HepG2 (cell line): ENCODE data around the gene MSI2. TPM values are rescaled to one million over a fixed set of nuclear protein-coding genes. Genes with fewer than 3 reads are reported as not detected.

Source experiments
- ATAC-seq: fragments of 200-7000 bp; cut with Tn5 transposase; 3 replicates; pipeline ENCODE4 v1.9.1; 2020; ENCODE audit warnings: mild to moderate bottlenecking, moderate library complexity
- BruUV-seq: library from RNA; stranded (reverse); fragments of 400-500 nt; replicated peaks from 2 replicates; lab custom pipeline; 2021; lab: Mats Ljungman, UMichigan
- CTCF ChIA-PET: fragments of 300-600 bp; formaldehyde crosslinking; extraction: SDS; loops from one replicate; lab custom pipeline; 2021; ENCODE audit warnings: low total read pairs, inconsistent platforms, low intra/inter-chr PET ratio; lab: Yijun Ruan, JAX
- POLR2A ChIA-PET: fragments of 350-600 bp; sonication (Branson Sonifier 250); formaldehyde crosslinking; loops from one replicate; lab custom pipeline; 2020; ENCODE audit warnings: antibody characterized with exemption, inconsistent platforms; lab: Yijun Ruan, JAX
- DNase-seq: peaks from one replicate; pipeline ENCODE4 v3.0.0-alpha.2; 2015; ENCODE audit warnings: low spot score
- FAIRE-seq: peaks from 3 replicates; lab custom pipeline; 2011; peaks lifted over from hg19 to GRCh38; lab: Jason Lieb, UNC
- H2AFZ ChIP-seq: one replicate; pipeline ENCODE4 v1.6.1; 2011; ENCODE audit warnings: low read length, inconsistent platforms
- H3K27ac ChIP-seq: fragments of 300-600 bp; 3 replicates; pipeline ENCODE4 v1.8.0; 2011; ENCODE audit warnings: mixed run types, mild to moderate bottlenecking, mixed read lengths, low read length, inconsistent platforms; ENCODE audit not compliant: insufficient read depth; ENCODE audit errors: extremely low read length
- H3K27me3 ChIP-seq, 2 experiments: fragments of 200-600 bp in 1 of 2; 2 replicates in 1 of 2; 3 replicates in 1 of 2; pipeline versions ENCODE4 v1.6.0 to v1.8.0; 2011; ENCODE audit warnings: low read length in 2 of 2, mild to moderate bottlenecking in 2 of 2, moderate library complexity in 2 of 2, inconsistent platforms in 1 of 2; ENCODE audit not compliant: insufficient read depth in 2 of 2, control insufficient read depth in 1 of 2
- H3K36me3 ChIP-seq, 2 experiments: fragments of 200-600 bp in 1 of 2; replicated peaks in 1 of 2; 2 replicates in 1 of 2; 3 replicates in 1 of 2; pipeline versions ENCODE4 v1.5.1 to v1.8.0; 2011; ENCODE audit warnings: low read length in 2 of 2, inconsistent platforms in 1 of 2; ENCODE audit not compliant: insufficient read depth in 2 of 2, control insufficient read depth in 1 of 2
- H3K4me1 ChIP-seq: 2 replicates; pipeline ENCODE4 v1.5.1; 2012; ENCODE audit warnings: low read length, inconsistent platforms; ENCODE audit not compliant: insufficient read depth
- H3K4me2 ChIP-seq: 2 replicates; pipeline ENCODE4 v1.6.0; 2011; ENCODE audit warnings: low read depth, low read length, inconsistent platforms
- H3K4me3 ChIP-seq, 3 experiments: fragments of 200-600 bp in 1 of 3; sonication (generic), shearing (Covaris generic) in 1 of 3; replicated peaks in 1 of 3; 2 replicates each; pipeline ENCODE4 v1.5.1; 2011 to 2016; ENCODE audit warnings: low read length in 3 of 3, inconsistent platforms in 2 of 3, low read depth in 2 of 3, mild to moderate bottlenecking in 2 of 3, control low read depth in 1 of 3, mixed read lengths in 1 of 3; ENCODE audit not compliant: insufficient read depth in 1 of 3
- H3K79me2 ChIP-seq: one replicate; pipeline ENCODE4 v1.6.1; 2011; ENCODE audit warnings: low read length, inconsistent platforms; ENCODE audit not compliant: insufficient read depth
- H3K9ac ChIP-seq: 2 replicates; pipeline ENCODE4 v1.6.0; 2011; ENCODE audit warnings: mild to moderate bottlenecking, low read depth, low read length, inconsistent platforms; ENCODE audit not compliant: insufficient read depth
- H3K9me3 ChIP-seq: 2 replicates; pipeline ENCODE4 v1.5.1; 2012; ENCODE audit warnings: mild to moderate bottlenecking, low read length
- H4K20me1 ChIP-seq: 2 replicates; pipeline ENCODE4 v1.6.0; 2011; ENCODE audit warnings: inconsistent platforms, mild to moderate bottlenecking, low read length, moderate library complexity; ENCODE audit not compliant: insufficient read depth
- ATF1 ChIP-seq: IDR thresholded peaks from 2 replicates; pipeline ENCODE4 v1.6.1; 2016; ENCODE audit warnings: mild to moderate bottlenecking, control low read depth
- DNMT1 ChIP-seq: sonication (generic); formaldehyde crosslinking; IDR thresholded peaks from 2 replicates; pipeline ENCODE4 v1.5.1; 2020; ENCODE audit warnings: mild to moderate bottlenecking, missing genetic modification reagents
- ETV5 ChIP-seq: IDR thresholded peaks from 2 replicates; pipeline ENCODE4 v1.6.1; 2018; ENCODE audit warnings: missing biosample characterization, missing genetic modification reagents, inconsistent platforms, borderline replicate concordance
- HDAC6 ChIP-seq: fragments of 200-600 bp; sonication (generic); IDR thresholded peaks from 2 replicates; pipeline ENCODE4 v1.7.0; 2017; ENCODE audit warnings: mild to moderate bottlenecking, antibody characterized with exemption, low read length, low read depth
- MZF1 ChIP-seq: sonication (generic); formaldehyde crosslinking; IDR thresholded peaks from 2 replicates; pipeline ENCODE4 v1.8.1; 2023; ENCODE audit warnings: mild to moderate bottlenecking, missing genetic modification reagents, borderline replicate concordance
- PRMT3 ChIP-seq: sonication (generic); formaldehyde crosslinking; IDR thresholded peaks from 2 replicates; pipeline ENCODE4 v1.8.1; 2022; ENCODE audit warnings: low read depth, mild to moderate bottlenecking, moderate library complexity, missing genetic modification reagents, borderline replicate concordance
- SOX13 ChIP-seq, 3 experiments: fragments of 450-650 bp in 1 of 3; sonication (generic) in 1 of 3; formaldehyde crosslinking in 1 of 3; IDR thresholded peaks in 2 of 3; conservative IDR thresholded peaks in 1 of 3; 2 replicates each; pipeline versions ENCODE4 v1.5.0 to v1.6.1; 2016 to 2020; ENCODE audit warnings: antibody characterized with exemption in 1 of 3, mild to moderate bottlenecking in 1 of 3, missing compliant biosample characterization in 1 of 3, missing genetic modification reagents in 1 of 3, moderate library complexity in 1 of 3
- SP5 ChIP-seq: IDR thresholded peaks from 2 replicates; pipeline ENCODE4 v1.6.1; 2016; ENCODE audit warnings: low read depth, borderline replicate concordance
- SRY ChIP-seq: sonication (generic); formaldehyde crosslinking; IDR thresholded peaks from 2 replicates; pipeline ENCODE4 v1.8.0; 2022; ENCODE audit warnings: mild to moderate bottlenecking, missing genetic modification reagents
- TMF1 ChIP-seq: sonication (generic); formaldehyde crosslinking; IDR thresholded peaks from 2 replicates; pipeline ENCODE4 v1.8.1; 2022; ENCODE audit warnings: low read depth, missing genetic modification reagents
- ZNF501 ChIP-seq: sonication (generic); formaldehyde crosslinking; IDR thresholded peaks from 2 replicates; pipeline ENCODE4 v1.5.1; 2020; ENCODE audit warnings: mild to moderate bottlenecking, moderate library complexity, missing genetic modification reagents
- ZNF607 ChIP-seq: sonication (generic); formaldehyde crosslinking; IDR thresholded peaks from 2 replicates; pipeline ENCODE4 v1.5.1; 2020; ENCODE audit warnings: missing genetic modification reagents, mild to moderate bottlenecking, borderline replicate concordance
- ZNF670 ChIP-seq: sonication (generic); formaldehyde crosslinking; IDR thresholded peaks from 2 replicates; pipeline ENCODE4 v1.8.0; 2022; ENCODE audit warnings: mild to moderate bottlenecking, missing genetic modification reagents, borderline replicate concordance
- WGBS: methylation state at CpG from one replicate; pipeline ENCODE4 v1.1.6; 2017; ENCODE audit warnings: low lambda C conversion rate; 5-methylcytosine and 5-hydroxymethylcytosine counted together
- in situ Hi-C: cut with HindIII; loops from 2 replicates; pipeline ENCODE4 v1.10.0; 2017; ENCODE audit warnings: low pct_unique_long_range_greater_than_20kb; ENCODE audit not compliant: extremely low pct_ligation_motif_present
- intact Hi-C: fragments of 100-400 bp; cut with micrococcal nuclease; formaldehyde crosslinking; loops from one replicate; pipeline ENCODE4 v1.10.0; 2022; ENCODE audit not compliant: unreplicated experiment
- polyA plus RNA-seq, 8 experiments: library from polyadenylated mRNA; depleted of rRNA in 3 of 8; stranded (reverse) in 7 of 8; unstranded in 1 of 8; fragments of >200 nt; fragmentation: Illumina TruSeq in 4 of 8; extraction: Trizol in 4 of 8; gene quantifications; 2 replicates each; pipeline versions ENCODE4 v1.2.1 to v1.2.3, GENCODE V29; 2011 to 2016; ENCODE audit warnings: low read depth in 4 of 8, missing spikeins in 1 of 8, mixed read lengths in 1 of 8; ENCODE audit not compliant: insufficient read depth in 1 of 8
- total RNA-seq, 5 experiments: library from RNA; depleted of rRNA; stranded (reverse); fragments of >200 nt; fragmentation: Illumina TruSeq; extraction: Trizol; gene quantifications; 2 replicates each; pipeline ENCODE4 v1.2.3, GENCODE V29; 2016; ENCODE audit warnings: low read depth in 1 of 5
- TF ChIP-seq, protein P1 (sequence below): sonication (generic); formaldehyde crosslinking; IDR thresholded peaks from 2 replicates; pipeline ENCODE4 v1.4.0; 2020; ENCODE audit warnings: missing genetic modification reagents
- TF ChIP-seq, protein P2 (sequence below): sonication (generic); formaldehyde crosslinking; IDR thresholded peaks from 2 replicates; pipeline ENCODE4 v1.8.0; 2022; ENCODE audit warnings: missing genetic modification reagents, mild to moderate bottlenecking, moderate library complexity, borderline replicate concordance
- TF ChIP-seq, protein P3 (sequence below): sonication (generic); formaldehyde crosslinking; IDR thresholded peaks from 2 replicates; pipeline ENCODE4 v1.5.1; 2020; ENCODE audit warnings: mild to moderate bottlenecking, moderate library complexity, missing genetic modification reagents

MSI2 gene
- total and polyA plus RNA-seq, 2 of the 13 experiments (the other 11 are each of a cell fraction or from before 2014, with no cell fraction given) = 77.5 to 78.4 TPM

DNA sequence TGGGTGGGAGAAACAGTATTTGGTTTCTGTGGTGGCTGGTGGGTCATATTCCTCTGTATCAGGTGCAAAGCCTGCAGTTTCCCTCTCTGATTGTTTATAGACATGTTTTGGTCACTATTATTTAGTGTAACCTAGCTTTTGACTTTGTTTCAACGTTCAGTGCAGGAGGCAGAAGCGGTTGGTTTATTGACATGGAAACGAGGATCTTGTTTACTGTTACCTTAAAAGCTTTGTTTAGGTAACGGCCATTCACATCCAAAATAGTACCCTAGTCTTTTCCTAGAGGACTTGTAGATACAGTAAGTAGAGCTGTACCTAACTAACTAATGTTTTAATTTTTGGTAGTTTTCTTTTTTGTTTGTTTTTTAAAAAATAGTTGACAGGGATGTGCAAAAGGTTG, 3.5 kb downstream of the MSI2 start:
- DNase-seq = no peak
- Histone ChIP-seq H3K4me2 (peak overlapping the region; percentile 94), H3K9ac (peak overlapping the region; percentile 79; the same call in 1 of the 2 replicates), H2AFZ (no peak overlapping the region), H3K27ac (no peak overlapping the region), H3K36me3 (peaks cover 16 to 49% of the 10 kb centered on the region in 2 experiments), H3K27me3 (no peaks in the 10 kb centered on the region), H3K79me2 (peaks cover 76% of the 10 kb centered on the region), H3K9me3 (no peaks in the 10 kb centered on the region), H3K4me3 (peak overlapping the region in 2 of 3 experiments; percentile 4 to 75; a peak in 1 of 6 replicates), H3K4me1 (peaks cover 77% of the 10 kb centered on the region), H4K20me1 (no peaks in the 10 kb centered on the region)
- no TSS peak for BruUV-seq
- intact Hi-C loops (no loop called here), in situ Hi-C loops (no loop called here)
- ATAC-seq = no peak
- 50% methylated on average over 4 of the region's 4 CpGs for WGBS
- CTCF ChIA-PET = no interaction called here
- TF ChIP-seq ATF1 = no peak
- TF ChIP-seq HDAC6 = no peak
- no peak for TF ChIP-seq TMF1
- TF ChIP-seq ZNF670 (CRISPR knock-in tag) = no peak
- TF ChIP-seq ZNF501 (CRISPR knock-in tag) = no peak
- TF ChIP-seq, protein P1, sequence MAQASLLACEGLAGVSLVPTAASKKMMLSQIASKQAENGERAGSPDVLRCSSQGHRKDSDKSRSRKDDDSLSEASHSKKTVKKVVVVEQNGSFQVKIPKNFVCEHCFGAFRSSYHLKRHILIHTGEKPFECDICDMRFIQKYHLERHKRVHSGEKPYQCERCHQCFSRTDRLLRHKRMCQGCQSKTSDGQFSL (CRISPR knock-in tag) = no peak
- TF ChIP-seq SOX13 (IDR thresholded peaks at IDR 0.05) = no peak
- no peak for TF ChIP-seq SOX13 (CRISPR knock-in tag; conservative IDR thresholded peaks at IDR 0.05 in 1 of 2, IDR thresholded peaks at IDR 0.05 in 1 of 2)
- no peak for TF ChIP-seq DNMT1
- TF ChIP-seq MZF1 (CRISPR knock-in tag) = no peak
- no peak for TF ChIP-seq SP5 (CRISPR knock-in tag)
- no peak for TF ChIP-seq SRY (CRISPR knock-in tag)
- TF ChIP-seq, protein P2, sequence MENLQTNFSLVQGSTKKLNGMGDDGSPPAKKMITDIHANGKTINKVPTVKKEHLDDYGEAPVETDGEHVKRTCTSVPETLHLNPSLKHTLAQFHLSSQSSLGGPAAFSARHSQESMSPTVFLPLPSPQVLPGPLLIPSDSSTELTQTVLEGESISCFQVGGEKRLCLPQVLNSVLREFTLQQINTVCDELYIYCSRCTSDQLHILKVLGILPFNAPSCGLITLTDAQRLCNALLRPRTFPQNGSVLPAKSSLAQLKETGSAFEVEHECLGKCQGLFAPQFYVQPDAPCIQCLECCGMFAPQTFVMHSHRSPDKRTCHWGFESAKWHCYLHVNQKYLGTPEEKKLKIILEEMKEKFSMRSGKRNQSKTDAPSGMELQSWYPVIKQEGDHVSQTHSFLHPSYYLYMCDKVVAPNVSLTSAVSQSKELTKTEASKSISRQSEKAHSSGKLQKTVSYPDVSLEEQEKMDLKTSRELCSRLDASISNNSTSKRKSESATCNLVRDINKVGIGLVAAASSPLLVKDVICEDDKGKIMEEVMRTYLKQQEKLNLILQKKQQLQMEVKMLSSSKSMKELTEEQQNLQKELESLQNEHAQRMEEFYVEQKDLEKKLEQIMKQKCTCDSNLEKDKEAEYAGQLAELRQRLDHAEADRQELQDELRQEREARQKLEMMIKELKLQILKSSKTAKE = no peak
- TF ChIP-seq ZNF607 (CRISPR knock-in tag) = no peak
- TF ChIP-seq, protein P3, sequence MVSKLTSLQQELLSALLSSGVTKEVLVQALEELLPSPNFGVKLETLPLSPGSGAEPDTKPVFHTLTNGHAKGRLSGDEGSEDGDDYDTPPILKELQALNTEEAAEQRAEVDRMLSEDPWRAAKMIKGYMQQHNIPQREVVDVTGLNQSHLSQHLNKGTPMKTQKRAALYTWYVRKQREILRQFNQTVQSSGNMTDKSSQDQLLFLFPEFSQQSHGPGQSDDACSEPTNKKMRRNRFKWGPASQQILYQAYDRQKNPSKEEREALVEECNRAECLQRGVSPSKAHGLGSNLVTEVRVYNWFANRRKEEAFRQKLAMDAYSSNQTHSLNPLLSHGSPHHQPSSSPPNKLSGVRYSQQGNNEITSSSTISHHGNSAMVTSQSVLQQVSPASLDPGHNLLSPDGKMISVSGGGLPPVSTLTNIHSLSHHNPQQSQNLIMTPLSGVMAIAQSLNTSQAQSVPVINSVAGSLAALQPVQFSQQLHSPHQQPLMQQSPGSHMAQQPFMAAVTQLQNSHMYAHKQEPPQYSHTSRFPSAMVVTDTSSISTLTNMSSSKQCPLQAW (CRISPR knock-in tag) = no peak
- TF ChIP-seq PRMT3 = no peak
- no peak for TF ChIP-seq ETV5
- no peak for FAIRE-seq
- POLR2A ChIA-PET = no interaction called here
